Measurements from ENCODE around the gene TMEM52B.

TMEM52B gene

GRCh38 chr12:10178821-10179220 lies at the start of gene TMEM52B:
TMEM52B (plus strand) TSS chr12:10179032; CDS start chr12:10179575, 543 bp downstream.
- DNase-seq (ENCODE audit: low spot score) = no peak

- DNase-seq (ENCODE audit: low spot score) = no peak
Observed at GRCh38 chr12:10130042-10130441, 48.8 kb upstream of the TMEM52B start, which contains the start of gene CLEC7A. CLEC7A (minus strand) TSS chr12:10130199; CDS start chr12:10130082, 117 bp downstream.

DNA sequence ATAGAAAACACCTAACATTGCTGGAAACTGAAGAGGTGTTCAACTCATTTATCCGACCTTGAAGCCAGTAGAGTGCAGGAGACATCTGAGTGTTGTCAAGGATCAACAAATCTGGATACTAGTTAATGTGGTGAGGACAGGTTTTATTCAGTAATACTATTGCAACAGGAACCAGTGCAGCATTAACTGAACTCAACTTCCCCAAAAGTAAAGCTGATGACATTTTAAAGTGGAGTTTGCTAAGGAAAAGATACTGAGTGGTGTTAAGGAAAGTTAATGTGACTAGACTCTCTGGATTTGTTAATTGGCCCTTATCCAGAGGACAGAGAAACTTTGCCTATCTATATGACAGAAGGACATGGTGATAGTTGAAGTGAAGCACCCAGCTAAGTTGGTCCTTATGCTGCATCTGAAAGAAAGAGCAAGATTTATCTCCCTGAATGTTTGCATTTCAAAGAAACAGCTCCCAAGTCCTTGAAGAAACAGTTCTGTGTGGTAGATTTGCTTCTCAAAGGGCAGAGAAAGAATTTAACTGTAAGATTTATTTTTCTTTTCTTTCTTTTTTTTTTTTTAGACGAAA lies 47.6 kb upstream of the TMEM52B start:
- DNase-seq (ENCODE audit: low spot score) = no peak

DNA sequence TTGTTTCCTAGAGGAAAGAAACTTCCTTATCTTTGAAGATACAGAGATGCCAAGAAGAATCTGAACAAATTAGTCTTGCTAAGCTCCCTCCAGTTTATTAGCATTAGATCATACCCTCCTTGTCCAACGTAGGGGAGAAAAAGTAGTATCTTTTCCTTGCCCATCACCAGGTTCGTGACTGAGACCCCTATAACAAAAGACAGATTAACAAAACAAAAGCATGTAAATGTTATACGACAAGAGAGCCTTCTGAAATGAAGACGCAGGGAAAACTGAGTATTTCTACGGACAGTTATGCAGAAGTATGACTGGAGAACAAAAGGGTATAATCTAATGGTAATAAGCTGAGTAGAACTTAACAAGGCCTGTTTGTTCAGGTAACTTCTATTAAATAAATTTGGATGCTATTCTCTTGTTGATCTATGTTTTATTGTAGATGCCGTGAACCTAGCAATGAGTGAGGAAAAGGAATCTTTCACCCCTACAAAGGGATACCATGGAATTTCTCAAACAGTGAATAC lies 45.9 kb upstream of the TMEM52B start:
- no peak for DNase-seq (ENCODE audit: low spot score)

DNA sequence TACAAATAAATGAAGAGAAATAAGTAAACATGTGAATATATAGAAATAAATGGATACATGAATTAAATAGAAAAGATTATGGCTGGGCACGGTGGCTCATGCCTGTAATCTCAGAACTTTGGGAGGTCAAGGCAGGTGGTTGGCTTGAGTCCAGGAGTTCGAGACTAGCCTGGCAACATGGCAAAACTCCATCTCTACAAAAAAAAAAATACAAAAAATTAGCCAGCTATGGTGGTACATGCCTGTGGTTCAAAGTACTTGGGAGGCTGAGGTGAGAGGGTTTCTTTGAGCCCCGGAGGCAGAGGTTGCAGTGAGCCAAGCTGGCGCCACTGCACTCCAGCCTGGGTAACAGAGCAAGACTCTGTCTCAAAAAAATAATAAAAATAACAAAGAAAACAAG lies 43.7 kb upstream of the TMEM52B start:
- DNase-seq (ENCODE audit: low spot score) = no peak

DNA sequence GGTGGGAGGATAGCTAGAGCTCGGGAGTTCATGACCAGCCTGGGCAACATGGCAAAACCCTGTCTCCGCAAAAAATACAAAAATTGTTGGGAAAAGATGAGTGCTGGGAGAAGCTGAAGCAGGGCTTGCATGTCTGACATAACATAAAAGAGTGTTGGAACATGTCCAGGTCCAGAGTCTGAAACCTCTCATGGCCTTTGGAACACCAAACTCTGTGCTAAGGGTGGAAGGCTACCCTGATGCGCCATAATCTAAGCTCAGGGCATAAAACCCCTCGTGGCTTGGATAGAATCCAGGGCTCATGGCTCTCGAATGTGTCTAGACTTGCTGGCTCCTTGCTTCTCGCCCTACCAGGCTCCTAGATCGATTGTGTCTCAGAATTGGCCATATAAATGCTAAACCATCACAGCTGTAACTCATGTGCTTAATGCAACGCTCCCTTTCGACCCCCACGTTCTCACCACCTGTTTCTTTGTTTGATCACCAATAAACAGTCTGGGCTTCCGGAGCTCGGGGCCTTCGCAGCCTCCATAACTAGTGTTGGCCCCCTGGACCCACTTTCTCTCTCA lies 42.1 kb upstream of the TMEM52B start:
- no peak for DNase-seq (ENCODE audit: low spot score)

- peak; percentile 40 for DNase-seq (ENCODE audit: low spot score)
Observed at GRCh38 chr12:10140001-10140400, 38.8 kb upstream of the TMEM52B start.

DNA sequence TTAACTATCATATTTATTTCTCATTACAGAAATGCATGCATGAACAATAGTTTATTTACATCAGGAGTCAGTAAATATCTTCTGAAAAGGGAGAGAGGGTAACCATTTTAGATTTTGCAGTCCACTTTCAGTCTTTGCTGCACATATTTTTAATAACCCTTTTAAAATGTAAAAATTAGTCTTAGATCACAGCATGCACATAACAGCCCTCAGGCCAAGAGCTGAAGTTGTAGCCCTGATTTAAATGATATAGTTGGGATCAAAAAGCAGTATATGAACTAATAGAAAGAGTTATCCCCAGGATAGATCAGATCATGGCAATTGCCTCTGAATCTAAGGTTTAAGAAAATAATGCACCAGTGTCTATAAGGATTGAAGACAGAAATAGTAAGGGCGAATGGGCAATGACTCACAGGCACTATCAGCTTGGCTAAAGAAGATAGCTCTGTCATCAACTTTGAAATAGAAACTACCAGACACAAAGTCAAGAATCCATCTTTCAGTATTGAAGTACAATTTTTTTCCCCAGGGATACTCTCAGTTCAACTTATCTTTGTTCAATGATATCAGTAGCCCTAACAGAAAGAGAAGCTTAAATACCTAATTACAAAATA lies 35.7 kb upstream of the TMEM52B start:
- no peak for DNase-seq (ENCODE audit: low spot score)

DNA sequence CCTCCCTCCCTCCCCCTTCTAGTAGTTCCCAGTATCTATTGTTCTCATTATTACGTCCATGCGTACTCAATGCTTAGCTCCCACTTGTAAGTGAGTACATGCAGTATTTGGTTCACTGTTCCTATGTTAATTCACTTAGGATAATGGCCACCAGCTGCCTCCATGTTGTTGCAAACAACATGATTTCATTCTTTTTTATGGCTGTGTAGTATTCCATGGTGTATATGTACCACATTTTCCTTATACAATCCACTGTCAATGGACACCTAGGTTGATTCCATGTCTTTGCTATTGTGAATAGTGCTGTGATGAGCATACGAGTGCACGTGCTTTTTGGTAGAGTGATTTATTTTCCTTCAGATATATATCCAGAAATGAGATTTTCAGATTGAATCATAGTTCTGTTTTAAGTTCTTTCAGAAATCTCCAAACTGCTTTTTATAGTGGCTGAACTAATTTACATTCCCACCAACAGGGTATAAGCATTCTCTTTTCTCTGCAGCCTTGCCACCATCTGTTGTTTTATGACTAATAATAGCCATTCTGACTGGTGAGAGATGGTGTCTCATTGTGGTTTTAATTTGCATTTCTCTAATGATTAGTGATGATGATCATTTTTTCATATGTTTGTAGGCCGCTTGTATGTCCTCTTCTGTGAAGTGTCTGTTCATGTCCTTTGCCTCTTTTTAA lies 31.0 kb upstream of the TMEM52B start:
- DNase-seq (ENCODE audit: low spot score) = no peak

DNA sequence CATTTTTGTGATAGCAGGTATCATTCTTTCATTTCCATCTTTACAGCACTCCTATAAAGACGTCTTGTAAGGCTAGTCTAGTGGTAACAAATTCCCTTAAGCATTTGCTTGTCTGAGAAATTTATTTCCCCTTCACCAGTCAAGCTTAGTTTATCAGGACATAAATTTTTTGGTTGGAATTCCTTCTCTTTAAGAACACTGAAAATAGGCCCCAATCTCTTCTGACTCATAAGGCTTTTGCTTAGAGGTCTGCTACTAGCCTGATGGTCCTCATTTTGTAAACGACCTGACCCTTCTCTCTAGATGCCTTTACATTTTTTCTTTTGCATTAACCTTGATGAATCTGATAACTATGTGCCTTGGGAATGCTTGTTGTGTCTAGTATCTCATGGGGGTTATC lies 27.2 kb upstream of the TMEM52B start:
- no peak for DNase-seq (ENCODE audit: low spot score)

DNA sequence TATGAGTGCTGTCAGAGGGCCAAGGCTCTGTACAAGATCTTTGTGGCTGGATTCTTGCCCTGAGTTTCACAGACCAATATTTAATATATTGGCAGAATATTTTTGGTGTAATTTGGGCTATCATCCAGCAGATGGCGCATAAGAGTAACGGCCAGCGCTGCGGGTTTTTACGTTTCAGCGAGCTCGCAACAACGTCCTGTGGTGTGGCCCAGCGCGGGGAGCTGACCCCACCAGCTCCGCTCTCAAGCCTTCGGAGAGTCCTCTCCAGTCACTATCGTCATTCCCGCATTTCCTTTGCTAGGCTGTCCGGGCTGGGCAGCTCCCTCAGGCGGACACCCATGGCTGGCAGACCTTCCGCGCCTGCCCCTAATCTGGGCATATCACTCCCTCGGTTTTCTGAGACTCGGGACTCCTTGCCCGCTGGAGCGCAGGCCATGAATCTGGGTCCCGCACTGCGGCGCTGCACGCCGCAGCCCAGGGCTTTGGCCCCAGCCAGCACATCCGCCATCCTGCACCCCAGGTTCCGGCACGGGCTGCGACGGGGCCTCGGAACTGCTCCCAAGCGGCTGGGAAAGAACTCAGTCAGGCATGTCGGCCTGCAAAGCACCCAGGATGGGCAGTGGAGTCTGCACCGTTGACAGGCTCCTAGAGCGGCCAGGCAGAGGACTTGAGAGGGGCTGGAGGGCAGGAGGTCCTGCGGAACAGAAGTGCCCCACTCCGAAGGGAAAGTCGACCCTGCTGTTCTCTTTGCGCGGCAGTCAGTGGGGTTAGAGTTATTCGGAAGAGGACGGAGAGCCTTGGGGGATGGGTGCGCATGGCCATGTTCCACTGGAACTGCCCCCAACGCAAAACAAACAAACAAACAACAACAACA lies 25.3 kb upstream of the TMEM52B start:
- DNase-seq (ENCODE audit: low spot score) = peak; percentile 78

DNA sequence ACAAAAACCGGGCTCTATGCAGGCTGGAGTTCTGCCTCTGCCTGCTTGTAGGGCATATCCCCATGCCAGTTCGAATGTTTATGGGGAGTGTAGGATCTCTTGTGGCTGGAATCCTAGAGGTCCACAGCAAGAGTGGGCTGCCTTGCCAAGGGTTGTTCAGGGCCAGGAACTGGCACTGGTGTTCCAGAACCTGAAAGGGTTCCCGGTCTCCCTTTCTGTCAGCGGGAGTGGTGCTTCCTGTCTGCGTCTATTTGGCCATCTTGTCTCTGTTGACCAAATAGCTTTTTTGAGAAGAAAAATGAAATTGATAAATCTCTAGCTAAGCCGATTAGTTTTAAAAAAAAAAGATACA lies 24.7 kb upstream of the TMEM52B start:
- no peak for DNase-seq (ENCODE audit: low spot score)

DNA sequence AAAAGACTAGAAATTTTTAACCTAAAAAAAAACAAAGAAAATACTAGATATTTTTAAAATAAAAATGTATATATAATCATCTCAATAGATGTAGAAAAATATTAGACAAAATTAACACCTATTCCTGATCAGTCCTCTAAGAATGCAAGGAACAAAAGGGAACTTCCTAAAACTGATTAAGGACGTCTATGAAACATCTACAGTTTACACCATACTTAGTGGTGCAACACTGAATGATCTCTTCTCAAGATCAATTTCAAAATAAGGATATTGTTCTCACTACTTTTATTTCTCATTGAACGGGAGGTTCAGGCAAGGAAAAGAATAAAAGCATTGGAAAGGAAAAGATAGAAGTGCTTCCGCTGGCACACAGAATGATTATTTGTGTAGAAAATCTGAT lies 22.9 kb upstream of the TMEM52B start:
- DNase-seq (ENCODE audit: low spot score) = no peak

- DNase-seq (ENCODE audit: low spot score) = no peak
Observed at GRCh38 chr12:10158406-10158805, 20.4 kb upstream of the TMEM52B start.

GRCh38 chr12:10159280-10159679 lies 19.6 kb upstream of the TMEM52B start:
- no peak for DNase-seq (ENCODE audit: low spot score)

GRCh38 chr12:10160617-10161385 lies 18.0 kb upstream of the TMEM52B start:
- DNase-seq (ENCODE audit: low spot score) = no peak

GRCh38 chr12:10163084-10163483 lies 15.7 kb upstream of the TMEM52B start:
- DNase-seq (ENCODE audit: low spot score) = no peak

DNA sequence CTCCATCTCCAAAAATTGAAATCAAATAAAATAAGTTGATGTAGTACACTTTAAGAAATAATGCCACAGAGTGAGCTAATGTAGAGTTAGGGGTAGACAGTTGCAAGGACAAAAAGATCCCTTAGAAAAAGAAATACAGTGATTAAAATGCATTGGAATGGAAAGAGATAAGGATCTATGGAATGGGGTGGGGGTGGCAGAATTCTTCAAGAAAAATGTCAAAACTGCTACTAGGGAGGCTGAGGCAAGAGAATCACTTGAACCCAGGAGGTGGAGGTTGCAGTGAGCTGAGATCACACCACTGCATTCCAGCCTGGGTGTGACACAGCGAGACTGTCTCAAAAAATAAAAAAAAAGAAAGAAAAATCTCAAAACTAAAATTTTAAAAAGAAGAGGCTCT lies 13.4 kb upstream of the TMEM52B start:
- no peak for DNase-seq (ENCODE audit: low spot score)

- DNase-seq (ENCODE audit: low spot score) = no peak
Observed at GRCh38 chr12:10167599-10167998, 11.2 kb upstream of the TMEM52B start.

DNA sequence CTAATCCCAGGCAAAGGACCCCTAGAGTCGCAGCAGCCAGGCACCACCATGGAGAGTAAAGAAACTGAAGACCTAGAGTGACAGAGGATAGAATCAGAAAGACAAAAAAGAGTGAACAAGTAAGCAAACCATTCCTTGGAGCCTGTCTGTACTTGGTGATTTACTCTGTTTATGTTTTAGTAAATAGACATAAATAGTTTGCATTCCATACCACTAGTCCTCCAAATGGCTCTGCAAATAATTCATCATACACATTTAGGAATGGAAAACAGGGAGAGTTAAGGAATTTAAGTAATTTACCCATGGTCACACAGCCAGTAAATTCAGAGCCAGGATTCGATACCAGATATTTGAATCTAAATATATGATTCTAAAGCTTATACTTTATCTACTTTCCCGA lies 9.7 kb upstream of the TMEM52B start:
- no peak for DNase-seq (ENCODE audit: low spot score)

GRCh38 chr12:10170216-10170615 lies 8.6 kb upstream of the TMEM52B start:
- no peak for DNase-seq (ENCODE audit: low spot score)
